Left ventricle myocardium inferior (tissue), 1 donor: ENCODE results near the gene ADCK2. TPM values are rescaled to one million over a fixed set of nuclear protein-coding genes. Genes with fewer than 3 reads are reported as not detected.

Experiments
- DNase-seq: peaks from one replicate; pipeline ENCODE4 v3.0.0-alpha.2; 2020
- H3K27ac ChIP-seq: fragments of 200-600 bp; replicated peaks from 2 replicates; pipeline ENCODE4 v1.8.0; 2021
- H3K27me3 ChIP-seq: fragments of 200-600 bp; 2 replicates; pipeline ENCODE4 v1.8.0; 2021; ENCODE audit warnings: low read depth
- H3K36me3 ChIP-seq: fragments of 200-600 bp; 2 replicates; pipeline ENCODE4 v1.8.0; 2021
- H3K4me1 ChIP-seq: fragments of 200-600 bp; 2 replicates; pipeline ENCODE4 v1.8.0; 2021
- H3K4me3 ChIP-seq: fragments of 200-600 bp; 2 replicates; pipeline ENCODE4 v1.8.0; 2021; ENCODE audit warnings: mild to moderate bottlenecking, moderate library complexity
- H3K9me3 ChIP-seq: fragments of 200-600 bp; replicated peaks from 2 replicates; pipeline ENCODE4 v1.8.0; 2021
- CTCF ChIP-seq: fragments of 200-600 bp; IDR thresholded peaks from 2 replicates; pipeline ENCODE4 v1.8.0; 2021; ENCODE audit warnings: antibody characterized with exemption, mild to moderate bottlenecking, borderline replicate concordance
- intact Hi-C: fragments of 100-400 bp; cut with micrococcal nuclease; formaldehyde crosslinking; loops from one replicate; pipeline ENCODE4 v1.11.0; 2022
- total RNA-seq: library from RNA; stranded (reverse); fragmentation: NEBNext Ultra II Directional; extraction: Animal tissue kit (Norgen Biotek cat#: 25700); gene quantifications from one replicate; pipeline ENCODE4 v1.2.1, GENCODE V29; 2021
- donor health status: DM: no; HTN: yes; CAD: no; lungs with severe emphysema.

ADCK2 gene
- total RNA-seq, 1 donor from 2014 or later = 8.5 TPM

- no peak for DNase-seq
- Histone ChIP-seq H3K9me3 (no peaks in the 10 kb centered on the region), H3K27me3 (no peaks in the 10 kb centered on the region), H3K36me3 (no peaks in the 10 kb centered on the region), H3K4me1 (peaks cover 100% of the 10 kb centered on the region), H3K4me3 (peak overlapping the region; percentile 10), H3K27ac (peak overlapping the region; percentile 89)
- TF ChIP-seq CTCF = no peak
- intact Hi-C loops = no loop called here
Measured at GRCh38 chr7:140631021-140631420, 41.7 kb upstream of the ADCK2 start.

GRCh38 chr7:140631602-140632001, 41.1 kb upstream of the ADCK2 start:
- Histone ChIP-seq H3K4me1 (peaks cover 100% of the 10 kb centered on the region), H3K4me3 (peak overlapping the region; percentile 10), H3K36me3 (no peaks in the 10 kb centered on the region), H3K27ac (peak overlapping the region; percentile 89), H3K9me3 (no peaks in the 10 kb centered on the region), H3K27me3 (no peaks in the 10 kb centered on the region)
- no peak for DNase-seq
- intact Hi-C loops = no loop called here
- no peak for TF ChIP-seq CTCF

GRCh38 chr7:140635345-140635744, 37.4 kb upstream of the ADCK2 start:
- H3K27me3 ChIP-seq = peaks cover 7% of the 10 kb centered on the region
- no peaks in the 10 kb centered on the region for H3K9me3 ChIP-seq
- DNase-seq = no peak
- peak overlapping the region; percentile 17 for H3K4me3 ChIP-seq
- peaks cover 97% of the 10 kb centered on the region for H3K4me1 ChIP-seq
- TF ChIP-seq CTCF = no peak
- intact Hi-C loops = no loop called here
- H3K27ac ChIP-seq = peak overlapping the region; percentile 95
- no peaks in the 10 kb centered on the region for H3K36me3 ChIP-seq

- Histone ChIP-seq H3K27ac (peak overlapping the region; percentile 95), H3K4me1 (peaks cover 93% of the 10 kb centered on the region), H3K9me3 (no peaks in the 10 kb centered on the region), H3K27me3 (peaks cover 10% of the 10 kb centered on the region), H3K36me3 (no peaks in the 10 kb centered on the region), H3K4me3 (peak overlapping the region; percentile 17)
- no peak for TF ChIP-seq CTCF
- intact Hi-C loops = no loop called here
- DNase-seq = no peak
Measured at GRCh38 chr7:140635816-140636215, 36.9 kb upstream of the ADCK2 start.

- H3K4me3 ChIP-seq = peak overlapping the region; percentile 81
- H3K4me1 ChIP-seq = peaks cover 89% of the 10 kb centered on the region
- intact Hi-C loops = no loop called here
- no peaks in the 10 kb centered on the region for H3K9me3 ChIP-seq
- TF ChIP-seq CTCF = no peak
- H3K36me3 ChIP-seq = no peaks in the 10 kb centered on the region
- H3K27me3 ChIP-seq = peaks cover 14% of the 10 kb centered on the region
- no peak for DNase-seq
- peak overlapping the region; percentile 95 for H3K27ac ChIP-seq
Measured at GRCh38 chr7:140637400-140637799, 35.3 kb upstream of the ADCK2 start.
